Measurements from ENCODE around the gene GKN1.

DNA sequence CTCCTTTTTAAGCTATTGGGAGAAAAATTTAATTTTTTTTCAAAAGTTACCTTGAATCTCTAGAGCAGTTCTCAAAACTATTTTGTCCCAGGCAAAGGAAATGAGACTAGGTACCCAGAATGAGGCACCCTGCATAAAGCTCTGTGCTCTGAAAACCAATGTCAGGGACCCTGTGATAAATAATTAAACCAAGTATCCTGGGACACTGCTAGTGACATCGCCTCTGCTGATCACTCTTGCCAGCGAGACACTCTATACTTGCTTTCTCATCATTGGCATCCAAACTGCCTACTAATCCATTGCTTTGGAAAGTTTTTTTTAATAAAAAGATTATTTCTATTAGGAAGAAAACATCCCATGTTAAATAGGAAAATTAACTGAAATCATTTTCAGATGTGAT, 1.4 kb downstream of the GKN1 start:
- no peak for TF ChIP-seq CTCF (IDR thresholded peaks at IDR 0.05)
- no peak for TF ChIP-seq POLR2A (IDR thresholded peaks at IDR 0.05)
